Left ventricle myocardium superior (tissue), 1 donor: ENCODE results near the gene DBF4B. TPM values are rescaled to one million over a fixed set of nuclear protein-coding genes. Genes with fewer than 3 reads are reported as not detected.

Source experiments
- ATAC-seq: fragments of 200-7000 bp; cut with Tn5 transposase; one replicate; pipeline ENCODE4 v1.9.1; 2020; ENCODE audit warnings: mild to moderate bottlenecking, moderate library complexity
- DNase-seq: peaks from one replicate; pipeline ENCODE4 v3.0.0-alpha.2; 2020
- intact Hi-C: fragments of 100-400 bp; cut with micrococcal nuclease; formaldehyde crosslinking; loops from one replicate; pipeline ENCODE4 v1.11.0; 2022
- total RNA-seq: library from RNA; stranded (reverse); fragmentation: NEBNext Ultra II Directional; extraction: Animal tissue kit (Norgen Biotek cat#: 25700); gene quantifications from one replicate; pipeline ENCODE4 v1.2.1, GENCODE V29; 2021
- donor health status: DM: no; HTN: yes; CAD: no; lungs with severe emphysema.

Gene DBF4B
- total RNA-seq, 1 donor from 2014 or later = 4.9 TPM

- DNase-seq = no peak
- no peak for ATAC-seq
- intact Hi-C loops = loop anchor here (5.0 to 10.0 kb wide), 2 partner anchors 105 to 252 kb away; no protein-coding TSS in a partner anchor
These were observed 64.0 kb downstream of the DBF4B start for GRCh38 chr17:44772308-44773045.

GRCh38 chr17:44773140-44773539 lies 64.7 kb downstream of the DBF4B start:
- intact Hi-C loops = loop anchor here (5.0 to 10.0 kb wide), 2 partner anchors 104 to 252 kb away; no protein-coding TSS in a partner anchor
- ATAC-seq (no peak), DNase-seq (no peak)

- peak; percentile 75 for ATAC-seq
- DNase-seq = peak; percentile 94
- intact Hi-C loops = loop anchor here (5.0 to 10.0 kb wide), 3 partner anchors 93 to 250 kb away; no protein-coding TSS in a partner anchor
These were observed 66.0 kb downstream of the DBF4B start for GRCh38 chr17:44774271-44775135.

DNA sequence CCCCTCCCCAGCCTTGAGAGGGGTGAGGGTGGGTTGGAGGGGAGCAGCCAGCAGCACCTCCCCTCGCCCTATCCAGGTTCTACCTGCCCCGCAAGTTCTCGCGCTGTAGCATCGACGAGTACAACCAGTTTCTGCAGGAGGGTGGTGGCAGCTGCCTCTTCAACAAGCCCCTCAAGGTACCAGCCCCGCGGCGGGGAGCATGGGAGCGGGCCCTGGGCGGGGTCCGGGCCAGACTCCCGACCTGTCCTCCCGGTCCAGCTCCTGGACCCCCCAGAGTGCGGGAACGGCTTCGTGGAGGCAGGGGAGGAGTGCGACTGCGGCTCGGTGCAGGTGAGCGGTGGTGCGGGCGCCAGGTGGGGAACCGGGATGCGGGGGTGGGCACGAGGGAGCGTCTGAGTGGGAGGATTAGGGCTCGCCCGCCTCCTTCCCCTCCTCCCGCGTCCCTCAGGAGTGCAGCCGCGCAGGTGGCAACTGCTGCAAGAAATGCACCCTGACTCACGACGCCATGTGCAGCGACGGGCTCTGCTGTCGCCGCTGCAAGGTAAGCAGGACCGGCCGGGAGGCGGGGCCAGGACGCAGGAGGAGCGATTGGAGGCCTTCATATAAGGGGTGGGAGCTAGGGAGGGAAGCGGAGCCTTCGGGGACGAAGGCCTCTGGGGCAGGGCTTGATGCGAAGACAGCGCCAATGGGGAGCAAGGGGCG lies 66.8 kb downstream of the DBF4B start:
- ATAC-seq = peak; percentile 93
- DNase-seq = peak; percentile 97
- intact Hi-C loops = loop anchor here (5.0 to 10.0 kb wide), 2 partner anchors 92 to 250 kb away; no protein-coding TSS in a partner anchor

- DNase-seq = no peak
- peak; percentile 9 for ATAC-seq
- intact Hi-C loops = loop anchor here (5.0 to 10.0 kb wide), 2 partner anchors 91 to 249 kb away; no protein-coding TSS in a partner anchor
These were observed 67.6 kb downstream of the DBF4B start for GRCh38 chr17:44775838-44776621.

DNA sequence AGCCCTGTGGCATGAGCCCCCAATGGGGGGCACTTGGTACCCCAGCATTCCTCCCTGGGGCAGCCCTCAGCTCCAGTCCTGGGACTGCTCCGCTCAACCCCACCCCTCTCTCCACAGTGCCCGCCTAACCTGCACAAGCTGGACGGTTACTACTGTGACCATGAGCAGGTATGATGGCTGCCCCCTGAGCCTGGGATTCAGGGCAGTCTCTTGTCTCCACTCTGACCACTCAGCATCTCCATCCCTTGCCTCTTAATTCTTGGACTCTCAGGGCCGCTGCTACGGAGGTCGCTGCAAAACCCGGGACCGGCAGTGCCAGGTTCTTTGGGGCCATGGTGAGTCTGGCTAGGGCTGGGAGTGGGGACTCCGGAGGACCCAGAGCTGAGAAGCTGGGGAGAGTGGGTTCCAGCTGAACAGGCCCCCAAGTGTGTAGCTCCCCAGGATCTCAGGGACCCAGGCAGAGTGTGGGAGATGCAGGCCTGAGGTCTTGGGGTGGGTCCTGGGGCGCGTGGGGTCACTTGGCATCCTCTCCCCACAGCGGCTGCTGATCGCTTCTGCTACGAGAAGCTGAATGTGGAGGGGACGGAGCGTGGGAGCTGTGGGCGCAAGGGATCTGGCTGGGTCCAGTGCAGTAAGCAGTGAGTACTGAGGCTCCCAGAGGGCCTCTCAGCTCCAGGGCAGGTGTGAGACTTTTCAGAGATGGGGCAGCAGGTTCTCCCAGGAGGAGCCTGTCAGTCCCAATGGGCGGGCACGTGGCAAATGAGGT lies 68.3 kb downstream of the DBF4B start:
- no peak for DNase-seq
- ATAC-seq = no peak
- intact Hi-C loops = loop anchor here (5.0 to 10.0 kb wide), 2 partner anchors 90 to 248 kb away; no protein-coding TSS in a partner anchor

- ATAC-seq (no peak), DNase-seq (no peak)
- intact Hi-C loops = loop anchor here (5.0 to 10.0 kb wide), 2 partner anchors 90 to 247 kb away; no protein-coding TSS in a partner anchor
These were observed 69.2 kb downstream of the DBF4B start for GRCh38 chr17:44777394-44778348.

- no peak for DNase-seq
- no peak for ATAC-seq
- intact Hi-C loops = loop anchor here (5.0 to 10.0 kb wide), 2 partner anchors 89 to 246 kb away; no protein-coding TSS in a partner anchor
These were observed 70.3 kb downstream of the DBF4B start for GRCh38 chr17:44778656-44779210.

- ATAC-seq (peak; percentile 44), DNase-seq (peak; percentile 88)
- intact Hi-C loops = loop anchor here (5.0 to 10.0 kb wide), 2 partner anchors 88 to 245 kb away; no protein-coding TSS in a partner anchor
These were observed 71.0 kb downstream of the DBF4B start for GRCh38 chr17:44779211-44780025.

- no peak for DNase-seq
- intact Hi-C loops = no loop called here
- ATAC-seq = no peak
These were observed 71.7 kb downstream of the DBF4B start for GRCh38 chr17:44780161-44780560.

- DNase-seq (no peak), ATAC-seq (no peak)
- intact Hi-C loops = no loop called here
These were observed 72.5 kb downstream of the DBF4B start for GRCh38 chr17:44780845-44781480.

DNA sequence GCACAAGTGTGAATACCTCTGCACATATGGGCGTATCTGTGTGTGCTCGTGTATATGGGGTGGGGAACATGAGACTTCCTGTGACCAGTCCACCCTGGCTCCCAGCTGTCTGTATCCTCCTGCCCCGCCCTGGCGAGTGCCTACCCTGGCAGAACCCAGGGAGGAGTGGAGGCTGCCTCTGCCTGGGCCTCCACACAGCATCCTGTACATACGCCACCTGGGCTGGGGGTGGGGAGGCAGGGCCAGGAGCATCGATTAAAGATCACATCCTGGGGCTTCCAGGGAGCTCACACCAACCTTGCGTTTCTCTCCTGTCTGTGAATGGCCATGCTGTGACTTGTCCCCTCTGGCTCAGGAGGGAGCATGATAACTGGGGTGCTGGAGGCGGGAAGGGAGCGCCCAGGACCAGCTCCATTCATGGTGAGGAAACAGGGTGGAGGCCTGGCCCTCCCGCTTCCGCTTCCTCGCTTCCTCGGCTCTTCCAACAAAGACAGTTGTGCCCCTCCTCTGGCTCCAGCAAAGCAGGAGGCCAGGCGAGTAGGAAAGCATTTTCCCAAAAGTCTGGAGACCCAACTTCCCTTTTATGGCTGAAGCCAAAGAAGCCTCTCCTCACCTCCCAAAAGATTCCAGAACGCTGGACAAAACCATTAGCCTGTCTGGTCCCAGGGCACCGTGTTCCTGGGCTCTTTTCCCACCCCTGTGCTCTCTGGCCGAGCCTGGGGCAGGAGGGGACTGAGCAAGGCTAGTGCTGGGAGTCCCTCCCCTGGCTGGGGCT lies 73.3 kb downstream of the DBF4B start:
- ATAC-seq = peak; percentile 40
- peak; percentile 75 for DNase-seq
- intact Hi-C loops = no loop called here

DNA sequence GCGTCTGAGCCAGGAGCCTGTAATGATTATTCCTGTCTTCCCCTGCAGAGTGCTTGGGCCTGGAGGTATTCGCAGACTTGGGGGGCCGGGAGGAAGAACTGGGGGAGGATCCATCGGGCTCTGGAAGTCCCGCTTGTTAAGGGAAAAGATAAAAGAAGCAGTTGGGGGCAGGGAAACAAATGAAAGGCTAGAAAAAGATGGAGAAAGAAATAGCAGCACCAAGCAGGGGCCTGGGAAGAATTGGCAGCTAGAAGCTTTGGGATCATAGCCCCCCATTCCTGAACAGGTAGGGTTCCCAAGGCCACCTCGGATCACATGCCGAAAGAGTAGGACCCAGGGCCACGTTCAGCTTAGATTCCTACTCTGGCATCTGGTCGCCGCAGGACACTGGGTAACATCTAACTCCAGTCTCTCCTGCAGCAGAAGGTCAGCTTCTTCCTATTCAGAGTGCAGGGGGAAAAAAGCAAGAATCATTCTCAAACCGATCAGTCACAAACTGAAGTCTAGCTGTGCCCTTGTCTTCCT lies 73.9 kb downstream of the DBF4B start:
- DNase-seq (no peak), ATAC-seq (no peak)
- intact Hi-C loops = no loop called here

GRCh38 chr17:44785921-44786320 lies 77.5 kb downstream of the DBF4B start:
- DNase-seq (no peak), ATAC-seq (peak; percentile 58)
- intact Hi-C loops = no loop called here
